Smooth muscle cell (in vitro differentiated cells): ENCODE data around the gene TXNRD2. TPM values are rescaled to one million over a fixed set of nuclear protein-coding genes. Genes with fewer than 3 reads are reported as not detected.
A peak's percentile ranks its signal among the peaks of the same experiment; 100 is the strongest.

Experiments used
- DNase-seq: peaks from one replicate; lab custom pipeline; 2025; ENCODE audit not compliant: unreplicated experiment; lab: John Stamatoyannopoulos, UW
- H2AFZ ChIP-seq: fragments of 200-600 bp; sonication (generic); 2 replicates; pipeline ENCODE4 v1.6.0; 2016; ENCODE audit warnings: antibody characterized with exemption, low read depth, mild to moderate bottlenecking
- H3F3A ChIP-seq: fragments of 200-600 bp; sonication (generic); 2 replicates; pipeline ENCODE4 v1.6.0; 2017; ENCODE audit warnings: antibody characterized with exemption, low read depth
- H3K27ac ChIP-seq: fragments of 200-600 bp; sonication (generic); 2 replicates; pipeline ENCODE4 v1.5.1; 2016; ENCODE audit warnings: low read depth, mild to moderate bottlenecking
- H3K27me3 ChIP-seq: fragments of 200-600 bp; sonication (generic); 2 replicates; pipeline ENCODE4 v1.6.1; 2016; ENCODE audit warnings: low read depth, mild to moderate bottlenecking
- H3K36me3 ChIP-seq: fragments of 200-600 bp; sonication (generic); 2 replicates; pipeline ENCODE4 v1.5.1; 2016; ENCODE audit warnings: low read depth
- H3K4me1 ChIP-seq: fragments of 200-600 bp; sonication (generic); 2 replicates; pipeline ENCODE4 v1.5.1; 2016; ENCODE audit warnings: low read depth
- H3K4me2 ChIP-seq: fragments of 200-600 bp; sonication (generic); 2 replicates; pipeline ENCODE4 v1.6.0; 2016; ENCODE audit warnings: mild to moderate bottlenecking
- H3K4me3 ChIP-seq: fragments of 200-600 bp; sonication (generic); 2 replicates; pipeline ENCODE4 v1.5.1; 2016; ENCODE audit warnings: mild to moderate bottlenecking
- H3K79me2 ChIP-seq: fragments of 200-600 bp; sonication (generic); 2 replicates; pipeline ENCODE4 v1.6.0; 2016; ENCODE audit warnings: low read depth, mild to moderate bottlenecking
- H3K9ac ChIP-seq: fragments of 200-600 bp; sonication (generic); 2 replicates; pipeline ENCODE4 v1.6.0; 2016; ENCODE audit warnings: low read depth
- H3K9me3 ChIP-seq: fragments of 200-600 bp; sonication (generic); replicated peaks from 2 replicates; pipeline ENCODE4 v1.5.1; 2016; ENCODE audit warnings: low read depth
- H4K20me1 ChIP-seq: fragments of 200-600 bp; sonication (generic); 2 replicates; pipeline ENCODE4 v1.6.0; 2016; ENCODE audit warnings: low read depth
- WGBS: methylation state at CpG from one replicate; pipeline ENCODE4 v1.1.7; 2016; ENCODE audit warnings: low lambda C conversion rate; 5-methylcytosine and 5-hydroxymethylcytosine counted together
- polyA plus RNA-seq: library from polyadenylated mRNA; unstranded; fragments of >200 nt; fragmentation: Nextera tagmentation; extraction: Ambion mirVana; gene quantifications from 2 replicates; pipeline ENCODE4 v1.2.1, GENCODE V29; 2016
- total RNA-seq: library from RNA; depleted of rRNA; stranded (reverse); fragments of >200 nt; gene quantifications from 2 replicates; pipeline ENCODE4 v1.2.3, GENCODE V29; 2014
- TF ChIP-seq, protein P1 (sequence below): fragments of 200-600 bp; sonication (generic); IDR thresholded peaks from 2 replicates; pipeline ENCODE4 v1.5.1; 2017; ENCODE audit warnings: borderline replicate concordance, mild to moderate bottlenecking, antibody characterized with exemption; ENCODE audit not compliant: insufficient read depth, poor library complexity, severe bottlenecking

Gene TXNRD2
- total and polyA plus RNA-seq, 2 experiments from 2014 or later, result 3.2 TPM; not detected in 1

DNA sequence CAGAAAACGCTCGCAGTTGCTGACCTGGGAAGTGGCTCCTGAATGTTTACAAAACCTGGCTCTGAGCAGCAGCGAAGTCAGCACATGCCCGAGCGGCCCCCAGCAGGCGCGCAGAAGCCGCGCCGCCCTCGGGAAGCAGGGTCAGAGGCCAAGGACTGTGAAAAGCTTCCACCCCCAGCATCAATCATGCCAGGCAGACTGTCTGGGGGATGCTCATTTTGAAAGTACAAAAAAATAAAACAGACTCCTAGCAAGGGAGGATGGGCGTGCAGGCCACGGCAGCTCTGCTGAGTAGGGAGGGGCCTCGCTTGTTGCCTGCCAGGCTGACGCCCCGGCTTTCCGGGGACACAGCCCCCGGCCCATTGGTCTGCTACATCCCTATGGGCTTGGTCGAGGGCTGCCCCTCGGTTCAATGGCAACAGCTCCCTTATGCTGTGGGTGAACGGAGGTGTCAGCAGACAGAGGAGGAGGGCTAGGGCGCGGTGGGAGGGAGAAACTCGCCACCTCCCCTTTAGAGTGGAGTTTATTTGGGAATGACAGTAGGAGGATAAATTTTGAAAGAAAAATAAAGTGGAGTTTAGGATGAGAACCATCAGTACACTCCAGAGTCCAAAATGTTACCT lies 49.2 kb downstream of the TXNRD2 start:
- no peaks in the 10 kb centered on the region for H4K20me1 ChIP-seq
- peaks cover 22% of the 10 kb centered on the region for H3K4me1 ChIP-seq
- H2AFZ ChIP-seq, result no peak overlapping the region
- H3K9me3 ChIP-seq, result no peaks in the 10 kb centered on the region
- no peak overlapping the region for H3K9ac ChIP-seq
- no peak for DNase-seq
- WGBS, result 43% methylated on average over 24 of the region's 24 CpGs
- TF ChIP-seq, protein P1, sequence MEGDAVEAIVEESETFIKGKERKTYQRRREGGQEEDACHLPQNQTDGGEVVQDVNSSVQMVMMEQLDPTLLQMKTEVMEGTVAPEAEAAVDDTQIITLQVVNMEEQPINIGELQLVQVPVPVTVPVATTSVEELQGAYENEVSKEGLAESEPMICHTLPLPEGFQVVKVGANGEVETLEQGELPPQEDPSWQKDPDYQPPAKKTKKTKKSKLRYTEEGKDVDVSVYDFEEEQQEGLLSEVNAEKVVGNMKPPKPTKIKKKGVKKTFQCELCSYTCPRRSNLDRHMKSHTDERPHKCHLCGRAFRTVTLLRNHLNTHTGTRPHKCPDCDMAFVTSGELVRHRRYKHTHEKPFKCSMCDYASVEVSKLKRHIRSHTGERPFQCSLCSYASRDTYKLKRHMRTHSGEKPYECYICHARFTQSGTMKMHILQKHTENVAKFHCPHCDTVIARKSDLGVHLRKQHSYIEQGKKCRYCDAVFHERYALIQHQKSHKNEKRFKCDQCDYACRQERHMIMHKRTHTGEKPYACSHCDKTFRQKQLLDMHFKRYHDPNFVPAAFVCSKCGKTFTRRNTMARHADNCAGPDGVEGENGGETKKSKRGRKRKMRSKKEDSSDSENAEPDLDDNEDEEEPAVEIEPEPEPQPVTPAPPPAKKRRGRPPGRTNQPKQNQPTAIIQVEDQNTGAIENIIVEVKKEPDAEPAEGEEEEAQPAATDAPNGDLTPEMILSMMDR, result no peak
- no peaks in the 10 kb centered on the region for H3F3A ChIP-seq
- H3K4me3 ChIP-seq, result no peak overlapping the region
- H3K27me3 ChIP-seq, result no peaks in the 10 kb centered on the region
- H3K27ac ChIP-seq, result peak overlapping the region; percentile 33
- H3K79me2 ChIP-seq, result no peaks in the 10 kb centered on the region
- peak overlapping the region; percentile 8 for H3K4me2 ChIP-seq
- no peaks in the 10 kb centered on the region for H3K36me3 ChIP-seq

DNA sequence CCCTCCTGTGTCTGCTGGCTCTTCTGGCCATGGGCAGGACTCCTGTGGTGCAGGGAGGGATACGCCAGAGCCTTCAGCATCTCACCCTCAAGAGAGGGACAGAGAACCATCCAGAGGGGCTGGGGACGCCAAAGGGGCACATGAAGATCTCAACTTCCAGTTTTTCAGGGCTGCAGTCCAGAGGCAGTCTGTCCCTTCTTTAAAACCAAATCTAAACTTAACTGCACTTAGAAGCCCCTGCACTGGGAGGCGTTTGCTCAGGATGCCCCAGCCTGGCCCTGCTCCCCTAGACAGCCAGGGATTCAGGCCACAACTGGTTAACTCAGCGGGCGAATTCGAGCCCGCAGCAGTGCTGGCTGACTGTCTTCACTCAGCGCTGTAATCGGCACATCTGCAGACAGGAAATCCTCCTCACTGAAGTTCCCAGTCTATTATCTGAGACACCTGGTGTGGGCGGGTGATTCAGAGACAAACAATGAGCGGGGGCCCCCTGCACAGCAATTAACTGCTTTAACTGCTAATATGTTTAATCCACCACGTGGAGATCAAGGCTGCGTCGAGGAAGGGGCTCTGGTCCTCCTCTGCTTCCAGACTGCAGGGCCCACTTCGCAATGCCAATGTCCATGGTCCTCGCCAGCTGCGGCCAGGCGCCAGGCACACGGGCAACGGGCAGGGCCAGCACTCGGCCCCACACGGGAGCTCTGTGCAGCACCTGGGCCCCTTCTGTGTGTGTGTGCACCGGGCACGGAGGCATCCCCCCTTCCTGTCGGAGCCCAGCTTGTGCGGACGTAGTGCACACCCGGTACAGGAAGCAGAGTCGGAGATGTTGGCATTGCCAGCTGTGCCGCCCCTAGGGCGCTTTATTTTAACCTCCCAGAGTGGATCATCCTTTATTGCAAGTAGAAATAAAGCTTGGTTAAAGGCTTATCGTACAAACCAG lies 50.0 kb downstream of the TXNRD2 start:
- no peaks in the 10 kb centered on the region for H3K36me3 ChIP-seq
- H3K4me1 ChIP-seq, result peaks cover 22% of the 10 kb centered on the region
- 29% methylated on average over 32 of the region's 32 CpGs for WGBS
- no peaks in the 10 kb centered on the region for H3F3A ChIP-seq
- no peaks in the 10 kb centered on the region for H3K27me3 ChIP-seq
- no peak for DNase-seq
- TF ChIP-seq, protein P1, result no peak
- H4K20me1 ChIP-seq, result no peaks in the 10 kb centered on the region
- H3K27ac ChIP-seq, result peak overlapping the region; percentile 33
- H3K4me2 ChIP-seq, result peak overlapping the region; percentile 8
- no peaks in the 10 kb centered on the region for H3K79me2 ChIP-seq
- H3K9ac ChIP-seq, result no peak overlapping the region
- H3K9me3 ChIP-seq, result no peaks in the 10 kb centered on the region
- H2AFZ ChIP-seq, result no peak overlapping the region
- H3K4me3 ChIP-seq, result no peak overlapping the region

DNA sequence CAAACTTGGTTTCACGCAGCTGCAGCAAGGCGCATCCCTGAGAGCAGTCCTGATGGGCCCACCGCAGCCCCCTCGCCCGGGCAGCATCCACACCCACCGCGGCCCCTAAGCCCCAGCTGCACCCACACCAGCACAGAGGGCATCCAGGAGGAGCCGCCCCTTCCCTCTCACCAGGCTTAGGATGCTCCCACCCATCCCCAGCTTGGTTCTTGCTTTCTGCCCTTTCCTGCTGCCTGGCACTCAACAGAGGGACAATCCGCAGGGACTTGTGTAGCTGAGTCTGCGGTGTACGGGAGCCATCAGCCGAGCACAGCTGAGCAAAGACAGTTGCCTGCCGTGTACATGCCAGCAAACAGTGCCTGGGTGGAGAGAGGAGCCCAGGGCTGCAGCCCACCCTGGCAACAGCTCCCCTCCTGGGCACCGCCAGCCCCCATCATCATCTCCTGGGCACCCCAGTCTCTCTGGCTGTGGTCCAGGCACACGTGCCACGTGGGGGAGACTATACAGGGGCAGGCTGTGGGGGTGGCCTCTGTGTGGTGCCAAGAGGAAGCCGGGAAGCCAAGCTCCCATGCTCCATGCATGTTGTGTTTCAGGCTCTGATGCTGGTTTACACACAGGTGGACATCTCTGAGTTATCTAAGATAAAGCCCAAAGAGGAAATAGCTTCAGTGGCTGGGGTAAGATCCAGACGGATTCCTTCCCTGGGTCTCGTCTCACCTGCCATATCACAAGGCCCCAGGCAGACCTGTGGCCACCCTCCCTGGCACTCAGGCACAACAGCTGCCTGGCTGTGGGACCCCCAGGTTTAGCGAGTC lies 50.9 kb downstream of the TXNRD2 start:
- Histone ChIP-seq H3K4me1 (peaks cover 22% of the 10 kb centered on the region), H2AFZ (no peak overlapping the region), H3K9me3 (no peaks in the 10 kb centered on the region), H3K4me2 (peak overlapping the region; percentile 8), H4K20me1 (no peaks in the 10 kb centered on the region), H3K4me3 (no peak overlapping the region), H3K27me3 (no peaks in the 10 kb centered on the region), H3K79me2 (no peaks in the 10 kb centered on the region), H3K27ac (peak overlapping the region; percentile 7), H3K36me3 (no peaks in the 10 kb centered on the region), H3K9ac (no peak overlapping the region), H3F3A (no peaks in the 10 kb centered on the region)
- 84% methylated on average over 18 of the region's 20 CpGs for WGBS
- DNase-seq, result no peak
- TF ChIP-seq, protein P1, result no peak
